IPS-18a (cell line): ENCODE results near the gene SCIMP.
"Not testable (repeated sequence)": the region's sequence is repeated elsewhere in the genome, so short reads cannot be mapped to it uniquely, and the experiment has no call there.

Source experiments
- H3K27ac ChIP-seq: one replicate; pipeline ENCODE4 v1.5.1; 2013; ENCODE audit warnings: low read length
- H3K27me3 ChIP-seq: one replicate; pipeline ENCODE4 v1.6.1; 2013; ENCODE audit warnings: mild to moderate bottlenecking, low read length; ENCODE audit not compliant: control insufficient read depth, insufficient read depth
- H3K36me3 ChIP-seq: one replicate; pipeline ENCODE4 v1.6.1; 2013; ENCODE audit warnings: low read depth, low read length; ENCODE audit not compliant: control insufficient read depth
- H3K4me1 ChIP-seq: one replicate; pipeline ENCODE4 v1.6.1; 2013; ENCODE audit warnings: low read depth, low read length; ENCODE audit not compliant: control insufficient read depth
- H3K4me3 ChIP-seq: one replicate; pipeline ENCODE4 v1.5.1; 2013; ENCODE audit warnings: low read length
- H3K9ac ChIP-seq: one replicate; pipeline ENCODE4 v1.6.1; 2013; ENCODE audit warnings: mild to moderate bottlenecking, low read length, moderate library complexity
- H3K9me3 ChIP-seq: one replicate; pipeline ENCODE4 v1.6.1; 2013; ENCODE audit warnings: low read depth, low read length; ENCODE audit not compliant: control insufficient read depth

Gene SCIMP

GRCh38 chr17:5233492-5233891 is 1.2 kb downstream of the SCIMP start:
- H3K27me3 ChIP-seq, H3K36me3 ChIP-seq, H3K27ac ChIP-seq, H3K4me3 ChIP-seq, H3K9ac ChIP-seq, H3K9me3 ChIP-seq, H3K4me1 ChIP-seq: not testable (repeated sequence)

DNA sequence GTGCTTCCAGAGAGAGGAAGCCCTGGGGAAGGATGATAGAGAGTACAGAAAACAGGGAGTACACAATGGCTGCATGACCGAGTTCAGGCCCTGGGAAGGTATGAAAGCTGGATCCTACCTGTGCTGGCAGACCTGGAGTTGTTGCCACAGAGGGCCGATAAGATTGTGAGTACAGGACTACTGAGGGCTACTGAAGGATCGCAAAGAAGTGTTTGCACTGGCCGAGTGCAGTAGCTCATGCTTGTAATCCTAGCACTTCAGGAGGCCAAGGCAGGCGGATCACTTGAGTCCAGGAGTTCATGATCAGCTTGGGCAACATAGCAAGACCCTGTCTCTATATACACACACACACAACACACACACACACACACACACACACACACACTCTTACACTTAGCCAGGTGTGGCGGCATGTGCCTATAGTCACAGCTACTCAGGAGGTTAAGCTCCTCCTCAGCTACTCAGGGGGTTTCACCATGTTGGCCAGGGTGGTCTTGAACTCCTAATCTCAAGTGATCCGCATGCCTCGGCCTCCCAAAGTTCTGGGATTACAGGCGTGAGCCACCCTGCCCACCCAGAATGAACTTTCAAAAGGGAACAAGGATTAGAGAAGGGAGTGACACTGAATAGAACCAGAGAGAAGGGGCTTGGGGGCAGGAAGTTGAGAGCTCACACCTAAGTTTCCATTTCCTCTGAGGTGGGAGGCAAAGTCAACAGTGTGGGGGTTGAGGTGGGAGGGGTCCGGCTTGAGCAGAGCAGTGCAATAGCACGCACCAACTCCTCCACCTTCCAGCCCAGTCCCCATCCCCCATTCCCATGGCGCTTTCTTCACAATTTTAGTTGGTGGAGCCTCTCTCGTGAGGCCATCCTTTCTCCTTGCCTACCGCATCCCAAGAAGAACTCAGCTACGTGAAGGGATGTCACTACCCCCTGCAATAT is 7.5 kb downstream of the SCIMP start:
- no peak overlapping the region for H3K4me3 ChIP-seq
- no peaks in the 10 kb centered on the region for H3K27me3 ChIP-seq
- H3K36me3 ChIP-seq: no peaks in the 10 kb centered on the region
- no peaks in the 10 kb centered on the region for H3K4me1 ChIP-seq
- H3K9me3 ChIP-seq: no peaks in the 10 kb centered on the region
- H3K27ac ChIP-seq: no peak overlapping the region
- no peak overlapping the region for H3K9ac ChIP-seq

GRCh38 chr17:5225668-5226457 is 8.8 kb downstream of the SCIMP start:
- Histone ChIP-seq H3K27ac (no peak overlapping the region), H3K4me1 (no peaks in the 10 kb centered on the region), H3K4me3 (no peak overlapping the region), H3K9ac (no peak overlapping the region), H3K27me3 (no peaks in the 10 kb centered on the region), H3K9me3 (no peaks in the 10 kb centered on the region), H3K36me3 (no peaks in the 10 kb centered on the region)

GRCh38 chr17:5221912-5222311 is 12.7 kb downstream of the SCIMP start:
- H3K4me3 ChIP-seq, H3K9ac ChIP-seq, H3K27me3 ChIP-seq, H3K36me3 ChIP-seq, H3K27ac ChIP-seq, H3K9me3 ChIP-seq, H3K4me1 ChIP-seq: not testable (repeated sequence)

- Histone ChIP-seq H3K27me3 (no peaks in the 10 kb centered on the region), H3K36me3 (no peaks in the 10 kb centered on the region), H3K9ac (no peak overlapping the region), H3K4me1 (no peaks in the 10 kb centered on the region), H3K4me3 (no peak overlapping the region), H3K27ac (no peak overlapping the region), H3K9me3 (no peaks in the 10 kb centered on the region)
These were observed 14.6 kb downstream of the SCIMP start for GRCh38 chr17:5220074-5220473.

DNA sequence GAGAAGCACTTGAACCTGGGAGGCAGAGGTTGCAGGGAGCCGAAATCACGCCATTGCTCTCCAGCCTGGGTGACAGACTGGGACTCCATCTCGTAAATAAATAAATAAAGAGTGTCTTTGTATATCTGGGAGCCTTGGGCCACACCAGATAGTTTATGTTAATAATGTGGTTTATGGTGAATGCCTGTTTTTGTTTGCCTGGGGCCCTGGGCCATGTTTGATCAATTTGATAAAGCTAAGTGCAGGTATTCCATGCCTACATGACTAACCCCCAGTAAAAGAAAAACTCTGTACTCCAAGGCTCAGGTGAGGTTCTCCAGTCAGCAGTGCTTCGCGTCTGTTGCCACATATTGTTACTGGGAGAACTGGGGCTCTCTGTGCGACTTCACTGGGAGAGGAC is 15.1 kb downstream of the SCIMP start:
- Histone ChIP-seq H3K36me3 (no peaks in the 10 kb centered on the region), H3K4me1 (no peaks in the 10 kb centered on the region), H3K9ac (no peak overlapping the region), H3K4me3 (no peak overlapping the region), H3K27ac (no peak overlapping the region), H3K9me3 (no peaks in the 10 kb centered on the region), H3K27me3 (no peaks in the 10 kb centered on the region)

GRCh38 chr17:5217562-5217961 is 17.1 kb downstream of the SCIMP start:
- H3K36me3 ChIP-seq, H3K27me3 ChIP-seq, H3K4me1 ChIP-seq, H3K9me3 ChIP-seq, H3K4me3 ChIP-seq, H3K27ac ChIP-seq, H3K9ac ChIP-seq: not testable (repeated sequence)

DNA sequence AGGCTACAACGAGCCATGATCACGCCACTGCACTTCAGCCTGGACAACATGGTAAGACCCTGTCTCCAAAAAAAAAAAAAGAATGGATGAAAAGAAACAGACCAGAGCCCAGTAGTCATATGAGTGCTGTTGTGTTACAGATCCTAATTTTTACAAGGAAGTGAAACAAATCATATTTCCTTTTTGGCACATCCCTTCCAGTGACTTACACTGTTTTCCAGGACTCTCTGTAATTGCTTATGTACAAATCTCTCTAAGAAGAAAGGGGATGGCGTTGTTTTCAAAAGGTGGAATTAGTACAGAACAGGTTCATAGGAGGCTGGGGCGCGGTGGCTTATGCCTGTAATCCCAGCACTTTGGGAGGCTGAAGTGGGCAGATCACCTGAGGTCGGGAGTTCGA is 23.2 kb downstream of the SCIMP start:
- no peak overlapping the region for H3K4me3 ChIP-seq
- no peaks in the 10 kb centered on the region for H3K36me3 ChIP-seq
- H3K4me1 ChIP-seq: no peaks in the 10 kb centered on the region
- no peak overlapping the region for H3K27ac ChIP-seq
- H3K27me3 ChIP-seq: no peaks in the 10 kb centered on the region
- no peaks in the 10 kb centered on the region for H3K9me3 ChIP-seq
- H3K9ac ChIP-seq: no peak overlapping the region

GRCh38 chr17:5210614-5211252 is 23.9 kb downstream of the SCIMP start:
- H3K9ac ChIP-seq: no peak overlapping the region

DNA sequence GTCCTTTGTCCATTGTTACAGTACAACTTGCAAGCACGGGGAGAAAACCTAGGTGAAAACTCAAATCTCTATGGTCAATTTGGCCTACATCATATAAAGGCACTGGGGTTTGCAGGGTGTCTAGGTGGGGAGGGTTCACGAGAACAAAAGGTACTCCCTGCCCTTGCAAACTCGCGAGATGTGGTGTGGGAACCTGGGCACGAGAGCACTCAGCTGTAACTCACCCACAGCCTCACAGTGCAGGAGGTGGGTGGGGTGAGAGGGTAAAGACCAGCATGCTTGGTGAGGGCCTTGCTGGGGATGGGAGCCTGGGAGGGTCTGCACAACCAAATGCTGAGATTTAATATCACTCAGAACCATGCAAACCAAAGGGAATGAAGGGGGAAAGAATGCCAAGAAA is 24.6 kb downstream of the SCIMP start:
- no peaks in the 10 kb centered on the region for H3K36me3 ChIP-seq
- no peak overlapping the region for H3K27ac ChIP-seq
- H3K4me3 ChIP-seq: no peak overlapping the region
- no peaks in the 10 kb centered on the region for H3K9me3 ChIP-seq
- H3K27me3 ChIP-seq: no peaks in the 10 kb centered on the region
- no peaks in the 10 kb centered on the region for H3K4me1 ChIP-seq
- H3K9ac ChIP-seq: no peak overlapping the region

More at GRCh38 chr17:5210614-5211252, 23.9 kb downstream of the SCIMP start:
- Histone ChIP-seq H3K4me3 (no peak overlapping the region), H3K4me1 (no peaks in the 10 kb centered on the region), H3K27me3 (no peaks in the 10 kb centered on the region), H3K36me3 (no peaks in the 10 kb centered on the region), H3K9me3 (no peaks in the 10 kb centered on the region), H3K27ac (no peak overlapping the region)

GRCh38 chr17:5209396-5209795 is 25.3 kb downstream of the SCIMP start:
- Histone ChIP-seq H3K9me3 (no peaks in the 10 kb centered on the region), H3K36me3 (no peaks in the 10 kb centered on the region), H3K4me3 (no peak overlapping the region), H3K27ac (no peak overlapping the region), H3K4me1 (no peaks in the 10 kb centered on the region), H3K27me3 (no peaks in the 10 kb centered on the region), H3K9ac (no peak overlapping the region)
